ENCODE measurements around the gene NFATC3. TPM values are rescaled to one million over a fixed set of nuclear protein-coding genes. Genes with fewer than 3 reads are reported as not detected.

NFATC3 gene
- total RNA-seq, 1 experiment from 2014 or later: 33.0 TPM

DNA sequence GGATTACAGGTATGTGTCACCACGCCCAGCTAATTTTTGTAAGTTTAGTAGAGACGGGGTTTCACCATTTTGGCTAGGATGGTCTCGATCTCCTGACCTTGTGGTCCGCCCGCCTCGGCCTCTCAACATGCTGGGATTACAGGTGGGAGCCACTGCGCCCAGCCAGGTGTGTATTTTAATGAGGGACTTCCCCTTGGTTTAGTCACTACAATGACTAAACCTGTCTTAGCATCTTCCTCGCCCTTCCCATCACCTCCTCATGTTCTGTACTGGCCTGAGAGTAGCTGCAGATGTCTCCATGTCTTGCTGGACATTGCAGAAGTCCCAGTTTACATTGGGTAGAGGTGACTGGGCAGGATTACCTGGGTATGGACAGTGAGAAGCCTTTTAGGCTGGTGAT is 188.7 kb downstream of the NFATC3 start:
- Histone ChIP-seq H2AFZ (ENCODE audit: low read length) (no peak overlapping the region), H3K79me2 (ENCODE audit: insufficient read depth, low read length) (peaks cover 1% of the 10 kb centered on the region; the same call in 1 of the 2 replicates)

More for the DNA sequence above, 188.7 kb downstream of the NFATC3 start:
- H3K56ac ChIP-seq (ENCODE audit: insufficient read length, low read depth, low read length): no peak overlapping the region
- H2BK5ac ChIP-seq (ENCODE audit: insufficient read length, low read length): no peak overlapping the region
- H2BK15ac ChIP-seq (ENCODE audit: low read depth, low read length): no peak overlapping the region
- no peak overlapping the region for H3K18ac ChIP-seq (ENCODE audit: insufficient read length, low read depth, low read length)
- no peak overlapping the region for H4K5ac ChIP-seq (ENCODE audit: insufficient read length, low read depth, low read length)
- TF ChIP-seq, protein P1, sequence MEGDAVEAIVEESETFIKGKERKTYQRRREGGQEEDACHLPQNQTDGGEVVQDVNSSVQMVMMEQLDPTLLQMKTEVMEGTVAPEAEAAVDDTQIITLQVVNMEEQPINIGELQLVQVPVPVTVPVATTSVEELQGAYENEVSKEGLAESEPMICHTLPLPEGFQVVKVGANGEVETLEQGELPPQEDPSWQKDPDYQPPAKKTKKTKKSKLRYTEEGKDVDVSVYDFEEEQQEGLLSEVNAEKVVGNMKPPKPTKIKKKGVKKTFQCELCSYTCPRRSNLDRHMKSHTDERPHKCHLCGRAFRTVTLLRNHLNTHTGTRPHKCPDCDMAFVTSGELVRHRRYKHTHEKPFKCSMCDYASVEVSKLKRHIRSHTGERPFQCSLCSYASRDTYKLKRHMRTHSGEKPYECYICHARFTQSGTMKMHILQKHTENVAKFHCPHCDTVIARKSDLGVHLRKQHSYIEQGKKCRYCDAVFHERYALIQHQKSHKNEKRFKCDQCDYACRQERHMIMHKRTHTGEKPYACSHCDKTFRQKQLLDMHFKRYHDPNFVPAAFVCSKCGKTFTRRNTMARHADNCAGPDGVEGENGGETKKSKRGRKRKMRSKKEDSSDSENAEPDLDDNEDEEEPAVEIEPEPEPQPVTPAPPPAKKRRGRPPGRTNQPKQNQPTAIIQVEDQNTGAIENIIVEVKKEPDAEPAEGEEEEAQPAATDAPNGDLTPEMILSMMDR (conservative IDR thresholded peaks at IDR 0.05): no peak
- H3K4ac ChIP-seq (ENCODE audit: low read depth, low read length): no peak overlapping the region
- peaks cover 3% of the 10 kb centered on the region for H3K79me1 ChIP-seq (ENCODE audit: insufficient read depth, low read depth, low read length, poor library complexity, severe bottlenecking)
- Mint-ChIP-seq H3K36me3 (ENCODE audit: insufficient read depth in 1 of 3, low read depth in 3 of 3) (peaks cover 16 to 25% (median 16%) of the 10 kb centered on the region in 3 experiments; a peak in 5 of 7 replicates), H3K4me3 (no peak overlapping the region), H3K27ac (no peak overlapping the region), H3K9me3 (no peaks in the 10 kb centered on the region), H3K27me3 (ENCODE audit: low read depth) (no peaks in the 10 kb centered on the region), H3K4me1 (peaks cover 5 to 9% of the 10 kb centered on the region in 2 experiments)
- H3K23me2 ChIP-seq (ENCODE audit: insufficient read length, low read depth, low read length, poor library complexity, severe bottlenecking): no peaks in the 10 kb centered on the region
- H3K9me3 ChIP-seq (ENCODE audit: control insufficient read depth, low read depth, low read length): no peaks in the 10 kb centered on the region
- no peak overlapping the region for H3K9ac ChIP-seq (ENCODE audit: extremely low read depth, insufficient read length, low read length)
- no peak overlapping the region for H3K27ac ChIP-seq (ENCODE audit: insufficient read length, low read depth, low read length)
- no peaks in the 10 kb centered on the region for H3K4me1 ChIP-seq (ENCODE audit: insufficient read depth, low read length)
- H4K20me1 ChIP-seq (ENCODE audit: control insufficient read depth, insufficient read depth, insufficient read length): no peaks in the 10 kb centered on the region
- no peak overlapping the region for H2AK5ac ChIP-seq (ENCODE audit: insufficient read length, low read length)
- H4K91ac ChIP-seq (ENCODE audit: insufficient read length, low read depth, low read length): no peak overlapping the region
- H3K23ac ChIP-seq (ENCODE audit: insufficient read length, low read depth, low read length): no peak overlapping the region
- H4K8ac ChIP-seq (replicated peaks; ENCODE audit: insufficient read length, low read depth, low read length): no peak overlapping the region
- no peak overlapping the region for H3K4me2 ChIP-seq (ENCODE audit: insufficient read depth, insufficient read length, low read length)
- no peak overlapping the region for H3T11ph ChIP-seq (ENCODE audit: low read length)
- no peak overlapping the region for H2BK120ac ChIP-seq (ENCODE audit: low read depth, low read length, poor library complexity, severe bottlenecking)
- no peaks in the 10 kb centered on the region for H3K27me3 ChIP-seq (ENCODE audit: insufficient read depth, low read length)
- no peak overlapping the region for H3K14ac ChIP-seq (ENCODE audit: insufficient read depth, low read length)
- no peak for DNase-seq
- no peak overlapping the region for H2BK12ac ChIP-seq (ENCODE audit: insufficient read length, low read depth, low read length)
- WGBS (ENCODE audit: extremely low coverage, insufficient read length, low lambda C conversion rate): no CpG with 5 or more reads among the region's 8 CpGs
- H2BK20ac ChIP-seq (ENCODE audit: low read depth, low read length, poor library complexity, severe bottlenecking): no peak overlapping the region
